Measurements from ENCODE around the gene RBBP8NL. TPM values are rescaled to one million over a fixed set of nuclear protein-coding genes. Genes with fewer than 3 reads are reported as not detected.

RBBP8NL gene
- total and polyA plus RNA-seq, 2 of the 8 experiments (the other 6 are each of a cell fraction or from before 2014, with no cell fraction given): 0.43 to 0.48 TPM

DNA sequence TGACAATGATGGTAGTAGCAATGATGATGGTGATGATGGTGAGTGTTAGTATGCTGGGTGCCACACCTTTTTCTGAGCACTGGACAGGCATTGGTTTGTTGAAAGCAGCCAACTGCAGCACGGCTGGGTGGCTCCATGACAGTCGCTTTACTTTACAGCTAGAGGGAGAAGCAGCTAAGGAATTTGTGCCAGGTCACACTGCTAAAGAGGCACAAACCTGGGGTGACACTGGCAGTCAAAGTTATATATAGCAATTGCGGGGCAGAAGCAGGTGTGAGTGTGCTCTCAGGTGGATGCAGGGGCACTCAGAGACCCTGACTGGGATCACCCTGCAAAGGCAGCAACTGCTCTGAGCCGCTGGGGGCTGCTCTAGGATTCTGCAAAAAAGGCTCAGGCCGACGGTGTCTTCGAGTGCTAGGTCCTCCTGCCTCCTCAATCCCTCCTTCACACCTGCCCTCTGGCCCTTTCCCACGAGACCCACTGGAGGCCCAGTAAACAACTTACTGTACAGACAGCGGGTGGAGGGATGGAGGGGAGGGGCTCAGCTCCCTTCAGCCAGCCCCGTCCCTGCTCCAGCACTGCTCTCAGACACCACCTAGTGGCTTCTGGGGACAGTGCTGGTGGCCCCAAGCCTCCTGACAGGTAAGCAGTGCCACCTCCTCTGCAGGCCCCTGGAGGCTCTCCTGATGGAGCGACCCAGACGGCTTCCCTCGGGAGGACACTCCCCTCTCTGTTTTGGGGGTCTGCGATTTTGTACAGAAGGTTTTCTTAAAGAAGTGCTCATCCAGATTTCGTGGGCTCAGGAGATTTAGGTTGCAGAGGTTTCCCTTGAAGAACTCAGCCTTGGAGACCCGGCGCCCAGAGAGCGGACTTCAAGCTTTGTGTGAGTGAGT is 44.8 kb downstream of the RBBP8NL start (continued):
- TF ChIP-seq CHD7 (IDR thresholded peaks at IDR 0.05; ENCODE audit: insufficient replicate concordance, low read length): no peak
- TF ChIP-seq RFX5 (IDR thresholded peaks at IDR 0.05; ENCODE audit: borderline replicate concordance, low read depth, low read length): no peak
- no peak for TF ChIP-seq BCL11A (IDR thresholded peaks at IDR 0.05; ENCODE audit: low read depth in 2 of 2, low read length in 2 of 2)

Measured in H1 (cell line).